Ishikawa (cell line): ENCODE results near the gene IGF1R.

Experiments used
- CEBPB ChIP-seq: IDR thresholded peaks from 2 replicates; pipeline ENCODE4 v1.6.1; 2012
- CREB1 ChIP-seq: IDR thresholded peaks from 2 replicates; pipeline ENCODE4 v1.6.1; 2012; ENCODE audit warnings: low read depth
- EGR1 ChIP-seq: IDR thresholded peaks from 2 replicates; pipeline ENCODE4 v1.6.1; 2012
- EP300 ChIP-seq: IDR thresholded peaks from 2 replicates; pipeline ENCODE4 v1.6.1; 2012; ENCODE audit warnings: borderline replicate concordance
- FOXM1 ChIP-seq: IDR thresholded peaks from 2 replicates; pipeline ENCODE4 v1.6.1; 2012; ENCODE audit warnings: low read depth, borderline replicate concordance
- NFIC ChIP-seq: IDR thresholded peaks from 2 replicates; pipeline ENCODE4 v1.6.1; 2012
- RAD21 ChIP-seq: IDR thresholded peaks from 2 replicates; pipeline ENCODE4 v1.6.1; 2012; ENCODE audit warnings: low read depth
- TAF1 ChIP-seq: IDR thresholded peaks from 2 replicates; pipeline ENCODE4 v1.6.1; 2012; ENCODE audit warnings: low read depth, mild to moderate bottlenecking
- TCF12 ChIP-seq: IDR thresholded peaks from 2 replicates; pipeline ENCODE4 v1.6.1; 2012; ENCODE audit warnings: low read depth
- TEAD4 ChIP-seq: IDR thresholded peaks from 2 replicates; pipeline ENCODE4 v1.6.1; 2012
- YY1 ChIP-seq: IDR thresholded peaks from 2 replicates; pipeline ENCODE4 v1.6.1; 2012; ENCODE audit warnings: low read depth
- ZBTB7A ChIP-seq: IDR thresholded peaks from 2 replicates; pipeline ENCODE4 v1.6.1; 2012; ENCODE audit warnings: low read depth
- TF ChIP-seq, protein P1 (sequence below): IDR thresholded peaks from 2 replicates; pipeline ENCODE4 v1.6.1; 2012; ENCODE audit warnings: low read depth, mild to moderate bottlenecking
- TF ChIP-seq, protein P2 (sequence below): IDR thresholded peaks from 2 replicates; pipeline ENCODE4 v1.6.1; 2012
- TF ChIP-seq, protein P3 (sequence below): IDR thresholded peaks from 2 replicates; pipeline ENCODE4 v1.6.1; 2012

Gene IGF1R

DNA sequence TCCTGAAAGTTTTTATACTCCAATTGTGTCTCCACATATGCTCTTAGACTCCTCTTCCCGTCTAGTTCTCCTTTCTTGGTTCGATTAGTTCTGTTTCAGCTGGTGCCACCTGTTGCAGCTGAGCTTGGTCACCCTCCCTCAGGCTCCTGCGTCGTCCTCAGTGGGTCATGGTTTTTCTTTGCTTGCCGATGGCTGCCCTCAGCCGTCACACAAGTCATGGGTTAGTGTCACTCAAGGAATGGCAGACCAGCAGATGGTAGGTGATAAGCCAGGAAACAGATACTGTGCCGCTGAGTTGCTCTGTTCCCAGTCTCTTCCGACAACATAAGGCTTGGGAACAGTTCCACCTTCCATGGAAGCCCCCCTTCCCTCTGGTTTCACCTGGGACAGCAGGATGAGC, 109.9 kb downstream of the IGF1R start:
- TF ChIP-seq, protein P1, sequence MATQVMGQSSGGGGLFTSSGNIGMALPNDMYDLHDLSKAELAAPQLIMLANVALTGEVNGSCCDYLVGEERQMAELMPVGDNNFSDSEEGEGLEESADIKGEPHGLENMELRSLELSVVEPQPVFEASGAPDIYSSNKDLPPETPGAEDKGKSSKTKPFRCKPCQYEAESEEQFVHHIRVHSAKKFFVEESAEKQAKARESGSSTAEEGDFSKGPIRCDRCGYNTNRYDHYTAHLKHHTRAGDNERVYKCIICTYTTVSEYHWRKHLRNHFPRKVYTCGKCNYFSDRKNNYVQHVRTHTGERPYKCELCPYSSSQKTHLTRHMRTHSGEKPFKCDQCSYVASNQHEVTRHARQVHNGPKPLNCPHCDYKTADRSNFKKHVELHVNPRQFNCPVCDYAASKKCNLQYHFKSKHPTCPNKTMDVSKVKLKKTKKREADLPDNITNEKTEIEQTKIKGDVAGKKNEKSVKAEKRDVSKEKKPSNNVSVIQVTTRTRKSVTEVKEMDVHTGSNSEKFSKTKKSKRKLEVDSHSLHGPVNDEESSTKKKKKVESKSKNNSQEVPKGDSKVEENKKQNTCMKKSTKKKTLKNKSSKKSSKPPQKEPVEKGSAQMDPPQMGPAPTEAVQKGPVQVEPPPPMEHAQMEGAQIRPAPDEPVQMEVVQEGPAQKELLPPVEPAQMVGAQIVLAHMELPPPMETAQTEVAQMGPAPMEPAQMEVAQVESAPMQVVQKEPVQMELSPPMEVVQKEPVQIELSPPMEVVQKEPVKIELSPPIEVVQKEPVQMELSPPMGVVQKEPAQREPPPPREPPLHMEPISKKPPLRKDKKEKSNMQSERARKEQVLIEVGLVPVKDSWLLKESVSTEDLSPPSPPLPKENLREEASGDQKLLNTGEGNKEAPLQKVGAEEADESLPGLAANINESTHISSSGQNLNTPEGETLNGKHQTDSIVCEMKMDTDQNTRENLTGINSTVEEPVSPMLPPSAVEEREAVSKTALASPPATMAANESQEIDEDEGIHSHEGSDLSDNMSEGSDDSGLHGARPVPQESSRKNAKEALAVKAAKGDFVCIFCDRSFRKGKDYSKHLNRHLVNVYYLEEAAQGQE: no peak
- no peak for TF ChIP-seq TCF12
- no peak for TF ChIP-seq FOXM1
- TF ChIP-seq, protein P2, sequence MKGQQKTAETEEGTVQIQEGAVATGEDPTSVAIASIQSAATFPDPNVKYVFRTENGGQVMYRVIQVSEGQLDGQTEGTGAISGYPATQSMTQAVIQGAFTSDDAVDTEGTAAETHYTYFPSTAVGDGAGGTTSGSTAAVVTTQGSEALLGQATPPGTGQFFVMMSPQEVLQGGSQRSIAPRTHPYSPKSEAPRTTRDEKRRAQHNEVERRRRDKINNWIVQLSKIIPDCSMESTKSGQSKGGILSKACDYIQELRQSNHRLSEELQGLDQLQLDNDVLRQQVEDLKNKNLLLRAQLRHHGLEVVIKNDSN: no peak
- TF ChIP-seq EP300: no peak
- no peak for TF ChIP-seq TEAD4
- TF ChIP-seq CEBPB: no peak
- TF ChIP-seq YY1: no peak
- no peak for TF ChIP-seq ZBTB7A
- TF ChIP-seq TAF1: no peak
- TF ChIP-seq RAD21: no peak
- no peak for TF ChIP-seq EGR1
- TF ChIP-seq, protein P3, sequence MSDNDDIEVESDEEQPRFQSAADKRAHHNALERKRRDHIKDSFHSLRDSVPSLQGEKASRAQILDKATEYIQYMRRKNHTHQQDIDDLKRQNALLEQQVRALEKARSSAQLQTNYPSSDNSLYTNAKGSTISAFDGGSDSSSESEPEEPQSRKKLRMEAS: no peak

DNA sequence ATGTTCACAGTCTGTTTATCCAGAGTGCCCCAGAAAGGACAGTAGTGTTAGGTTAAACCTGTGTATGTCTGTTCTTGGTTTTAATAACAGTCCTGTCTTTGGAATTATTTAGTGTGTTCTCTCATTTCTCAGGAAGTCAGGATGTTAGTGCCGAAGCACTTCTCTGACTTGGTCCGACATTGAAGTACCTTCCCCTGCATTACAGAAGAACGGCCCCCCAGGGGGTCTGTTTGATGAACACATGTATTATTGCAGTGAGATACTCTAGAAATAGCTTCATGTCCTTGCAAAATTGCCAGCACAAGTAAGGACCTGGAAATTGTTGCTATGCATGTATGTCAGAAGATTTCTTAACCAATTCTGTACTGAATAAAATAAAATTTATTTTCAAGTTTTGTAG, 110.9 kb downstream of the IGF1R start:
- TF ChIP-seq, protein P3: no peak
- no peak for TF ChIP-seq TEAD4
- no peak for TF ChIP-seq EGR1
- no peak for TF ChIP-seq FOXM1
- TF ChIP-seq, protein P2: no peak
- TF ChIP-seq ZBTB7A: no peak
- TF ChIP-seq CEBPB: no peak
- no peak for TF ChIP-seq YY1
- no peak for TF ChIP-seq EP300
- no peak for TF ChIP-seq NFIC
- TF ChIP-seq RAD21: no peak
- TF ChIP-seq TCF12: no peak
- TF ChIP-seq CREB1: no peak
- TF ChIP-seq, protein P1: no peak

DNA sequence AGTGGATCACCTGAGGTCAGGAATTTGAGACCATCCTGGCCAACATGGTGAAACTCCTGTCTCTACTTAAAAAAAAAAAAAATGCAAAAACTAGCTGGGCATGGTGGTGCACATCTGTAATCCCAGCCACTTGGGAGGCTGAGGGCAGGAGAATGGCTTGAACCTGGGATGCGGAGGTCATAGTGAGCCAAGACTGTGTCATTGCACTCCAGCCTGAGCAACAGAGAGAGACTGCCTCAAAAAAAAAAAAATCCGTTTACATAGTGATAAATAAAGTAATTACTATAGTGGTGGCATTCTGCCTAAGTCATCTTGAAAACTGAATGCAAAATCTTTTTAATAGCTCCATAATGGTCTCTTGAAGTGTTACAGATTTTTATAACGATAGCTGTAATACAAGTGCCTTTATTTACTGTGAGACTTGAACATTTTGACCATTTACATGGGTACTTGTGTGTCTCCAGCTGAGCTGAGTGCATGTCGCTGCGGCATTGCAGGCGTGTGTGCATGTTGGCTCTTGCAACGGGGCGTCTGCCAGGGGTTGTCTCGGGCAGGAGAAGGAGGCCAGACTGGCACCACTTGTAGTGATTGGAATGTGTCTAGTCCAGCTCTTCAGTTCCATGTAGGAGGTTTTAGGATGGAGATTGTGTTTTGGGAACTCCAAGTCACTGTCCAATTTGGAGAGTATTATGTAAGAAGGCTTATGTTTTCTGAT, 111.9 kb downstream of the IGF1R start:
- no peak for TF ChIP-seq TEAD4
- TF ChIP-seq TAF1: no peak
- TF ChIP-seq YY1: no peak
- TF ChIP-seq CEBPB: no peak

DNA sequence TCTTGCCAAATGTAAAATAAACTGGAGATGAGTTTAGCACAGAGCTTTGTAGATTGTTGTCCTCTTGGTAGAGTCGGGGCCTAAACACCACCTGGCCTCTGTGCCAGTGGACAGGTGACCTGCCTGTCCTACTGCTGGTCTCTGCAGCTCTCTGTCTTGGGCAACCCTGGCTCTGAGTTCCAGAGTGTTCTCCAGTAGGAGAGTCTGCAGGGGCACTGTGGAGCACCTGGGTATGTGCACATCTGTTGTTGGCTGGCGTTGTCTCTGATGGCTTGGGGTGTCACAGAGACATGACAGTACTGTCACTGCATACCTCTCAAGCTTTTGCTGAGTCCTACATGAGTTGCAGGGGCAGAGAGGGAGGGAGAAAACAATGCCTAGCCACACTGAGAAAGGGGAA, 112.6 kb downstream of the IGF1R start:
- no peak for TF ChIP-seq CREB1
- TF ChIP-seq NFIC: no peak

DNA sequence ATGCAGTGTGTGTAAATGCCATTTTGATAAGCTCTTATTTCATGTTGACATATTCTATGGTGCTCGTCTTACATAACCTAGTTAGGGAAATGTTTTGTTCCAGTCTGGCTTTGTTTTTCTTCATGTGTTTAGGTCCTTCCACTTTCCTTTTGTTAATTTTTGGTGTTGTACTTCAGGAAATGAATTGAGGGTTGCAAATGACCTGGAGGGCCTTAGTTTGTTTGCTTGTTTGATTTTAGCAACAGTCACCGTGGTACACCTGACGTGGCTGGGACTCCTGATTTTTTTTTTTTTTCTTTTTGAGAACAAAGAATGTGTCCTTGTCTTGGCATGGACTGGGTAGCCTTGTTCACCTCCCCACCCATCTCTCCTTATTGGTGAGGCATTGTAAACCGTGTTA, 114.8 kb downstream of the IGF1R start:
- no peak for TF ChIP-seq NFIC
- no peak for TF ChIP-seq FOXM1
- TF ChIP-seq, protein P1: no peak
- TF ChIP-seq, protein P3: no peak
- TF ChIP-seq CEBPB: no peak
- no peak for TF ChIP-seq CREB1
- TF ChIP-seq TCF12: no peak
- no peak for TF ChIP-seq YY1
- TF ChIP-seq TEAD4: no peak
- TF ChIP-seq TAF1: no peak
- no peak for TF ChIP-seq EP300
- no peak for TF ChIP-seq EGR1
- no peak for TF ChIP-seq RAD21
- TF ChIP-seq, protein P2: no peak
- TF ChIP-seq ZBTB7A: no peak
